ENCODE results near the gene PARVB.

DNA sequence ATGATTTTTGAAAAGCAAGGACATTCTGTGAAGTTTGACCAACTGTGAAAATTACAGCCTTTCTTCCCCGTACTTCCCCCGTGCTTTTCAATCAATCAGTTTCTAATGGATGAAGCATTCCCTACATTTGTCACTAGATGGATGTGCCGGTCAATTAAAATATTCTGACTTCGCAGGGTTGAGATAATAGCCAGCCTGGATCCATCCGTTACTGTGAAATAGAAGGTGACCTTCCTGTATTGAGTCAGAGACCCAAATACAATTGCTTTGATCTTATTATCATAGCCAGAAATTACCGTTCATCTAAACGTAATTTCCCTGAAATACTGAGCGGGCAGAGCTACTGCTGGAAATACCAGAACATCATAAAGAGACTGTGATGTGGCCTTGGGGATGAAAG lies 21.1 kb upstream of the PARVB start:
- TF ChIP-seq POLR2AphosphoS5 (IDR thresholded peaks at IDR 0.05) (no peak), CTCF (IDR thresholded peaks at IDR 0.05) (no peak), EP300 (IDR thresholded peaks at IDR 0.05; ENCODE audit: low read depth) (no peak)
